HG02610 (cell line): ENCODE results near the gene HOXD8.

Source experiments
- ATAC-seq: cut with Tn5 transposase; IDR thresholded peaks from one replicate; pipeline ENCODE4 v1.9.1; 2021; ENCODE audit warnings: mild to moderate bottlenecking, moderate library complexity; ENCODE audit not compliant: unreplicated experiment

Gene HOXD8

DNA sequence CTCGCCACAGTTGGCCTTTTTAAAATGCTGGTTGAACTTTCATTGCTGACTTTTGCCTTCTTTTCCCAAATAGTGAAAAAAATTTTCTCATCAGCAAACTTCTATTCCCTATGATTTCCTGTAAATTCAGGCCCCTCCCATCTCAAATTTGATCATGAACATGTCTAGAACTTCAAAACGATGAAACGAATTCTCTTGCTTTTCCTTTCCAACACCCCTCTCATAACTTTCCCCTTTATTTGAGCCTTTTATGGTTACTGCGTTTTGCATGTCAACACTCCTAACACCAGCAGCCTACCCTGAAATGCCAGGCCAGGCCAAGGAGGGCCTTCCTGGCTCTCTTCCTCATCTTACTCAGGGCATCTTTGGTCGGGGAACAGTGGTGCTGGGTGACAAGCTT, 38.6 kb upstream of the HOXD8 start:
- ATAC-seq, result no peak

DNA sequence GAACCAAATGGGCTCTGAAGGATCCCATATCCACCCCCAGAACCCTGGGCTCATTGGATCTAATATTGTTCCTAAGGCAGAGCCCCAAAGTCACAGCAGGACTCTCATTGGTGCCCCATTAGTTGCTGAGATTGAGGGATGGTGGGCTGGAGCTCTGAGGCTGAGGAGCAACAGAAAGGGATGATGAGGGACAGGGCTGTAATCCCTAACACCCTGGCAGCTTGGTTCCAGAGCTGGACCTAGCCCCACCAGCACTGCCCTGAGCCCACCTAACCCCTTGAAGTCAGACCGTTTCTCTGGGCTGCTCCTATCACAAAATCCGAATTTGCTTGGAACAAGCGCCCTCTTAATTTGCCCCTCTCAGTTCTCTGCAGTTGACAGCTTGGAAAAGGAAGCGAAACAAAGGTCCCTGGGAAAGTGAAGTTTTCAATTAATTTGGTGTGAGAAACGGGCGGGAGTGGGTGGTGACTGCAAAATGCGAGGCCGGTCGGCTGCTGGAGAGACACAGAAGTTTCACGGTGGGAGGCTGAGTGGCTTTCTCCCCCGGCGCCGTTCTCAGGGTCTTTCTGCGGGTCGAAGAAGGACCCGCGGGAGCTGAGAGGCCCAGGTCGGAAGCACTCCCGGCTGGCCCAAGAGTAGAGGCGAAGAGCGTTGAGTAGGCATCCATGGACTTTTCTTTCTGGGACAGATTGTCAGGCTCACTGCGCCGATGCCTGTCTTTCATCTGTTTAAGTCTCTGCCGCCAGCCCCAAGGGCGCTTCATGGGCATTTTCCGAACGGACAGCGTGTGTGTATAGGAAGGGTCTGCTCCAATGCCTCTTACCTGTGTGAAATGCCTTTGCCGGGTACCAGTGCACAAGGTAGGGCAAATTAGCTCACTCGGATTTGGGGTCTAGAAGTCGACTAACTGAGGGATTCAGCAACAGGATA, 37.9 kb upstream of the HOXD8 start:
- ATAC-seq, result no peak

DNA sequence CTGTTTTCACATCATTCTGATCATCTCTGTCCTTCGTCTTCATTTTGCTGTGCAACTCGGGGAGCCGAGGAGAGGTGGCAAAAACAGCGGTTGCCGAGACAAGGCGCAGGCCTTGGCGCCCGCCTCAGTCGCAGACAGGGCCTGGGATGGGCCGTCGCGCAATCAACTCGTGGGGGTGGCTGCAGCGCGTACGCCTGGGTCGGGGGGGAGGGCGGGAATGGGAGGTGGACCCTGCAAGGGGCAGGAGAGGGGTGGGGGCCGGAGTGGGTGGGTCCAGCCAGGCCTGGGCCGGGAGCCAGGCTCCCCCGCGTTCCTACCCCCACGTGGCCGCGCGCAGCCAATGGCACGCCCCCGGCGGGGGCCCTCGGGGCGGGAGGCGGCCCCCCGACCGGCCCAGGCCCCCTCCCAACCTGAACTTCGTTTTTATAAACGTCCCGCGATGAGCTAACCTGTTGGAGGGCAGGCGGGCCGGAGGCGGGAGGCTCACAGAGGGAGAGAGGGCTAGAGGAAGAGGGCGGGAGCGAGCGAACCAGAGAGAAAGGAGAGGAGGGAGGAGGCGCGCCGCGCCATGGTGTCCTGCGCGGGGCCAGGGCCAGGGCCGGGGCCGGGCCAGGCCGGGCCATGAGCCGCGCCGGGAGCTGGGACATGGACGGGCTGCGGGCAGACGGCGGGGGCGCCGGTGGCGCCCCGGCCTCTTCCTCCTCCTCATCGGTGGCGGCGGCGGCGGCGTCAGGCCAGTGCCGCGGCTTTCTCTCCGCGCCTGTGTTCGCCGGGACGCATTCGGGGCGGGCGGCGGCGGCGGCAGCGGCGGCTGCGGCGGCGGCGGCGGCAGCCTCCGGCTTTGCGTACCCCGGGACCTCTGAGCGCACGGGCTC, 37.0 kb upstream of the HOXD8 start, which contains the start of gene HOXD13:
Gene HOXD13, plus strand, starts transcription at position 452 of the 875 bp plus-strand sequence. Its CDS starts 170 bp downstream, at position 622.
- no peak for ATAC-seq

DNA sequence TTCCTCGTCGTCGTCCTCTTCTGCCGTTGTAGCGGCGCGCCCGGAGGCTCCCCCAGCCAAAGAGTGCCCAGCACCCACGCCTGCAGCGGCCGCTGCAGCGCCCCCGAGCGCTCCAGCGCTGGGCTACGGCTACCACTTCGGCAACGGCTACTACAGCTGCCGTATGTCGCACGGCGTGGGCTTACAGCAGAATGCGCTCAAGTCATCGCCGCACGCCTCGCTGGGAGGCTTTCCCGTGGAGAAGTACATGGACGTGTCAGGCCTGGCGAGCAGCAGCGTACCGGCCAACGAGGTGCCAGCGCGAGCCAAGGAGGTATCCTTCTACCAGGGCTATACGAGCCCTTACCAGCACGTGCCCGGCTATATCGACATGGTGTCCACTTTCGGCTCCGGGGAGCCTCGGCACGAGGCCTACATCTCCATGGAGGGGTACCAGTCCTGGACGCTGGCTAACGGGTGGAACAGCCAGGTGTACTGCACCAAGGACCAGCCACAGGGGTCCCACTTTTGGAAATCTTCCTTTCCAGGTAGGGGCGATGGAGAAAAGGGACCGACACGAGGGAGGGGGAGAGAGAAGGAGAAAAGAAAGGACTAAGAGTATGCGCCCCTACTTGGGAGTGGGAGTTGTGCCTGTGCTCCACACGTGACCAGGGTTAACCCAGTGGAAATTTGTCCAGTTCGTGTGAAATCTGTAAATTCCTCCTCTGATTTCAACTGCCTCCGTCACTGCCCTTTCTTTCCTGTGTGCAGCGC, 36.2 kb upstream of the HOXD8 start:
- no peak for ATAC-seq

GRCh38 chr2:176093898-176094249, 35.6 kb upstream of the HOXD8 start:
- ATAC-seq, result no peak

GRCh38 chr2:176094349-176094748, 35.2 kb upstream of the HOXD8 start:
- no peak for ATAC-seq

GRCh38 chr2:176095421-176095820, 34.1 kb upstream of the HOXD8 start:
- ATAC-seq, result no peak

GRCh38 chr2:176096243-176096985, 33.1 kb upstream of the HOXD8 start:
- ATAC-seq, result no peak

GRCh38 chr2:176096986-176097819, 32.3 kb upstream of the HOXD8 start:
- peak; percentile 83 for ATAC-seq

DNA sequence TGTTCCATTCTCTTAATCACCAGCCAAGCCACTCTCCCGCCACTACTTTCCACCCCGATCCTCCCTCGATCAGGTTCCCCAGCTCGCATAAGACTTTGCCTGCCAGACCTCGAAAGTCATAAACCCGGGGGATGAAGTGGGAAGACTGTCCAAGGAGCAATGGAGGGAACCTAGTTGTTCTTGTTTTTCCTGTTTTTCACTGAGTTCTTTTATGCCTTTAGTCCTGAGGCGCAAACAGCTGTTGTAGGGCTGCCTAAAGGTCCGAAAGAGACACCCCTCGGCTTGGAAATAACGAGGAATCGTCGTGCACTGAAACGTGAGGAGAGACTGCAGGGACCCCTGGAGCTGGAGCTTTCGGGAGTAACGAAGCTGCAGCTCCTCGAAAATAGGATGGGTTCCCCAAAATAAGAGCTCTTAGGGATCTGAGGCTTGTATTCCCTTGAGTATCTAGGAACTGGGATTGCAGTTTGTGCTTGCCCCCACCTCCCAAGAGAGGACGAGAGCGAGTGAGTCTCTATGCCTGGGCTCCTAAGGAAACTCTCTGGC, 31.6 kb upstream of the HOXD8 start:
- ATAC-seq, result no peak

GRCh38 chr2:176098366-176099158, 30.9 kb upstream of the HOXD8 start:
- no peak for ATAC-seq

- no peak for ATAC-seq
These were observed 30.3 kb upstream of the HOXD8 start for GRCh38 chr2:176099159-176099727.

GRCh38 chr2:176099728-176100546, 29.6 kb upstream of the HOXD8 start, which contains the start of gene HOXD12:
Gene HOXD12, plus strand, starts transcription at chr2:176099795. Its CDS starts 7 bp downstream, at chr2:176099802.
- ATAC-seq, result no peak

- no peak for ATAC-seq
These were observed 28.9 kb upstream of the HOXD8 start for GRCh38 chr2:176100547-176101140.

DNA sequence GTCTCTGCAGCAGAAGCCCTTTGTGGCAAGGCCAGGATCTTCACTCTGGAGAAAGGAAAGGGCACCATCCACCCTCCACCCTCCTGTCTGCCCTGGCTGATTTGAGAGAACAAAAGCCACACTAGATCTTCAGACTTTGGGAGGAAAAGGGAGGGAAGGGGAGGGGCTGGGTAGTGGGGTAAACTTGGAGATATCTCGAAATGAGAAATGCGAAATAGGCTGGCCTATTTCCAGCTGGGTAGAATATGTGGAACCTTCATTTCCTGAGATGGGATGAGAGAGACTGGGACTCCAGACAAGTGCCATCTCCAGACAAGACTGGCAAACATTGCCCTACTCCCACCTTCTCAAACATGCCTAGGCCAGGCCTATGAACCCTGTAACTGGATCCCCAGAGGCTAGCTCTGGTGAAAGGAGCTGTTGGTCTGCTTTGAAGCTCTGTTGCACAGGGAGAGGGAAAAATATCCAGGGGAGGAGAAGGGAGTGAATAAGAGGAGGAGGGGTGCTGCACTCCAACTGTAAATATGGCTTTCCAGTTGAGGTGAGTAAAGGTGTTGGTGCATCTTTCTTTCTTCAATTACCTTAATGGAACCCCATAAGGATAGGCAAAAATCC, 28.2 kb upstream of the HOXD8 start:
- ATAC-seq, result no peak

- no peak for ATAC-seq
These were observed 27.7 kb upstream of the HOXD8 start for GRCh38 chr2:176101842-176102241.
